OCI-LY1 (cell line): ENCODE results near the gene LCN2.

ENCODE experiments used
- EZH2 ChIP-seq: fragments of 200-600 bp; sonication (generic), shearing (Covaris generic); IDR thresholded peaks from 2 replicates; pipeline ENCODE4 v1.8.0; 2017; ENCODE audit warnings: borderline replicate concordance, mixed run types, mild to moderate bottlenecking, antibody characterized with exemption, low read length, moderate library complexity, mixed read lengths
- TF ChIP-seq, protein P1 (sequence below): fragments of 200-600 bp; sonication (generic), shearing (Covaris generic); IDR thresholded peaks from 2 replicates; pipeline ENCODE4 v1.5.1; 2017; ENCODE audit warnings: mild to moderate bottlenecking, antibody characterized with exemption, low read length, moderate library complexity, mixed read lengths

- TF ChIP-seq, protein P1, sequence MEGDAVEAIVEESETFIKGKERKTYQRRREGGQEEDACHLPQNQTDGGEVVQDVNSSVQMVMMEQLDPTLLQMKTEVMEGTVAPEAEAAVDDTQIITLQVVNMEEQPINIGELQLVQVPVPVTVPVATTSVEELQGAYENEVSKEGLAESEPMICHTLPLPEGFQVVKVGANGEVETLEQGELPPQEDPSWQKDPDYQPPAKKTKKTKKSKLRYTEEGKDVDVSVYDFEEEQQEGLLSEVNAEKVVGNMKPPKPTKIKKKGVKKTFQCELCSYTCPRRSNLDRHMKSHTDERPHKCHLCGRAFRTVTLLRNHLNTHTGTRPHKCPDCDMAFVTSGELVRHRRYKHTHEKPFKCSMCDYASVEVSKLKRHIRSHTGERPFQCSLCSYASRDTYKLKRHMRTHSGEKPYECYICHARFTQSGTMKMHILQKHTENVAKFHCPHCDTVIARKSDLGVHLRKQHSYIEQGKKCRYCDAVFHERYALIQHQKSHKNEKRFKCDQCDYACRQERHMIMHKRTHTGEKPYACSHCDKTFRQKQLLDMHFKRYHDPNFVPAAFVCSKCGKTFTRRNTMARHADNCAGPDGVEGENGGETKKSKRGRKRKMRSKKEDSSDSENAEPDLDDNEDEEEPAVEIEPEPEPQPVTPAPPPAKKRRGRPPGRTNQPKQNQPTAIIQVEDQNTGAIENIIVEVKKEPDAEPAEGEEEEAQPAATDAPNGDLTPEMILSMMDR = no peak
- TF ChIP-seq EZH2 = no peak
Measured at GRCh38 chr9:128102861-128103588, 46.2 kb upstream of the LCN2 start.
